Karpas-422 (cell line): Measurements from ENCODE around the gene DNAJB12. TPM values are rescaled to one million over a fixed set of nuclear protein-coding genes. Genes with fewer than 3 reads are reported as not detected.
"Not testable (repeated sequence)": the region's sequence is repeated elsewhere in the genome, so short reads cannot be mapped to it uniquely, and the experiment has no call there.

Experiments
- DNase-seq: peaks from one replicate; pipeline ENCODE4 v3.0.0-alpha.2; 2015
- H2AFZ ChIP-seq: fragments of 200-600 bp; sonication (generic); 2 replicates; pipeline ENCODE4 v1.6.1; 2014; ENCODE audit warnings: antibody characterized with exemption, low read length, mixed read lengths
- H3K27ac ChIP-seq: fragments of 200-600 bp; sonication (generic); 2 replicates; pipeline ENCODE4 v1.5.1; 2014; ENCODE audit warnings: mild to moderate bottlenecking, low read length, moderate library complexity
- H3K27me3 ChIP-seq: fragments of 200-600 bp; sonication (generic); 2 replicates; pipeline ENCODE4 v1.6.1; 2014; ENCODE audit warnings: low read length, mixed read lengths
- H3K36me3 ChIP-seq: fragments of 200-600 bp; sonication (generic); 2 replicates; pipeline ENCODE4 v1.6.1; 2014; ENCODE audit warnings: low read length, mixed read lengths; ENCODE audit not compliant: insufficient read depth
- H3K4me1 ChIP-seq: fragments of 200-600 bp; sonication (generic); 2 replicates; pipeline ENCODE4 v1.6.1; 2014; ENCODE audit warnings: mild to moderate bottlenecking, low read length, mixed read lengths
- H3K4me2 ChIP-seq: fragments of 200-600 bp; sonication (generic); 2 replicates; pipeline ENCODE4 v1.6.1; 2014; ENCODE audit warnings: low read length, low read depth, mild to moderate bottlenecking; ENCODE audit not compliant: poor library complexity, severe bottlenecking
- H3K4me3 ChIP-seq: fragments of 200-600 bp; sonication (generic); 2 replicates; pipeline ENCODE4 v1.5.1; 2014; ENCODE audit warnings: mild to moderate bottlenecking, antibody characterized with exemption, low read length, mixed read lengths
- H3K79me2 ChIP-seq: fragments of 200-600 bp; sonication (generic); 2 replicates; pipeline ENCODE4 v1.6.1; 2014; ENCODE audit warnings: mild to moderate bottlenecking, low read length, mixed read lengths
- H3K9ac ChIP-seq: fragments of 200-600 bp; sonication (generic); 2 replicates; pipeline ENCODE4 v1.6.0; 2014; ENCODE audit warnings: low read length
- H3K9me2 ChIP-seq: fragments of 200-600 bp; sonication (generic), shearing (Covaris generic); replicated peaks from 2 replicates; pipeline ENCODE4 v1.6.0; 2014; ENCODE audit warnings: mild to moderate bottlenecking, low read length, moderate library complexity; ENCODE audit not compliant: insufficient read depth
- H3K9me3 ChIP-seq: fragments of 300-700, 200-600 bp; sonication (generic); 2 replicates; pipeline ENCODE4 v1.6.1; 2014; ENCODE audit warnings: low read length, mixed read lengths
- H4K20me1 ChIP-seq: fragments of 200-600 bp; sonication (generic); 2 replicates; pipeline ENCODE4 v1.6.1; 2014; ENCODE audit warnings: mild to moderate bottlenecking, antibody characterized with exemption, low read length, low read depth; ENCODE audit not compliant: insufficient read depth
- total RNA-seq: library from RNA; depleted of rRNA; stranded (reverse); fragments of >200 nt; shearing (Covaris generic); gene quantifications from 2 replicates; pipeline ENCODE4 v1.2.3, GENCODE V29; 2014; ENCODE audit warnings: low replicate concordance

Gene DNAJB12
- total RNA-seq, 1 experiment from 2014 or later: 36.1 TPM

DNA sequence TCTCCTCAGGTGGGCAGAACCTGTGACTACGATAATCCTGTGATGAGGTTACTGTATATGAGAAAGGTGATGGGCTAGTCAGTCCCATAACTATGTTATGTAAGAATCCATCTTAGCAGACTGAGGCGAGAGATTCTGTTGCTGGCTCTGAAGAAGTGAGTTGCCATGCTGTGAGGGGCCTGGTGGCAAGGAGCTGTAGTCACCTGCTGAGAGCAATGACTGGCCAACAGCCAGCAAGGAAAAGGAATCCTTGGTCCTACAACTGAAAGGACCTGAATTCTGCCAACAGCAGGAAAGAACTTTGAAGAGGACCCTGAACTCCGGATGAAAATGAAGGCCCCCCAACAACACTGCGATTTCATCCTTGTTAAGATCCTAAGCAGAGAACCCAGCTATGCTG lies 31.0 kb upstream of the DNAJB12 start:
- Histone ChIP-seq H3K36me3 (no peaks in the 10 kb centered on the region), H3K9me3 (no peaks in the 10 kb centered on the region), H2AFZ (no peak overlapping the region), H3K27me3 (no peaks in the 10 kb centered on the region), H3K27ac (no peak overlapping the region), H3K9me2 (no peaks in the 10 kb centered on the region), H4K20me1 (no peaks in the 10 kb centered on the region), H3K4me1 (no peaks in the 10 kb centered on the region), H3K4me2 (no peak overlapping the region), H3K79me2 (no peaks in the 10 kb centered on the region), H3K4me3 (no peak overlapping the region), H3K9ac (no peak overlapping the region)
- DNase-seq: no peak

GRCh38 chr10:72384982-72385381 lies 30.3 kb upstream of the DNAJB12 start:
- not testable (repeated sequence) for H2AFZ ChIP-seq, H3K4me3 ChIP-seq, H4K20me1 ChIP-seq, H3K27me3 ChIP-seq, DNase-seq, H3K27ac ChIP-seq, H3K79me2 ChIP-seq, H3K9ac ChIP-seq, H3K9me3 ChIP-seq, H3K4me1 ChIP-seq, H3K4me2 ChIP-seq, H3K36me3 ChIP-seq, H3K9me2 ChIP-seq

DNA sequence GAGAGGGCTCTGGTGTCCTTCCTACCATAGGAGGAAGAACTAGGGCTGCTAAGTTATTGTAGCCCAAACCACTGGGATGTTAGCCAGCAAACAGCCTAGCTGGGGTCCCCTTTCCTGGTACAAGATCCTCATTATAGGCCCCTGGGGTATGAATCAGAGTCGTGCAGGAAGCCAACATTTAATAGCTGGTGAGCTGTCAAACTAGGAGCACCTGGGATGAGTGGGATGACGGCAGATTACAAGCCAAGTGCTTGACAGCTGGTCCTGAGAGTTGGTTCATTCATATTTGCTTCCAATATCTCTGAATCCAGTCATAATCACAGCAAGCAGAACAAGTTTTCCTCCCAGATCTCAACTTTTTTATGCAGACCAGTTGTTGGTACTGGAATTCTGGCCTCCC lies 25.1 kb upstream of the DNAJB12 start:
- H3K9ac ChIP-seq: no peak overlapping the region
- no peaks in the 10 kb centered on the region for H3K4me1 ChIP-seq
- H3K9me3 ChIP-seq: no peaks in the 10 kb centered on the region
- H4K20me1 ChIP-seq: no peaks in the 10 kb centered on the region
- no peak overlapping the region for H2AFZ ChIP-seq
- H3K27me3 ChIP-seq: no peaks in the 10 kb centered on the region
- no peaks in the 10 kb centered on the region for H3K9me2 ChIP-seq
- H3K79me2 ChIP-seq: no peaks in the 10 kb centered on the region
- no peak overlapping the region for H3K27ac ChIP-seq
- no peak for DNase-seq
- no peak overlapping the region for H3K4me2 ChIP-seq
- H3K4me3 ChIP-seq: no peak overlapping the region
- no peaks in the 10 kb centered on the region for H3K36me3 ChIP-seq

DNA sequence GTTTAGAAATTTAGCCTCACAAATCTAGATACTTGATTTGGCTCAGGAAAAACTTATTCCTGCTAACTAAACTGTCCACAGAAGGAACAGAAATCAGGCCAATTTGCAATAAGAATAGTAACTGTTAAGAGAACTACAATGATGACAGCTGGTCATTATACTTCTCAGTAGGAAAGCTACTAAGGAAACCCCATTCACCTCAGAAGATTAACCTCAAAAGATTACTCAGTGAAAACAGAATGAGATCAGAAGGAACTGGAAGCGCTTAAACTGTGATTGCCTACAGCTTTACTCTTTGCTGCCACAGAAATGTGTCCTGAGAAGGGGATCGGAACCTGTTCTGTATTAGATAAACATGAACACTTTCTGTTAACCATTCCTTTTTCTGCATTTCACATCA lies 24.3 kb upstream of the DNAJB12 start:
- Histone ChIP-seq H3K27me3 (no peaks in the 10 kb centered on the region), H3K9me2 (no peaks in the 10 kb centered on the region), H3K79me2 (no peaks in the 10 kb centered on the region), H3K9ac (no peak overlapping the region), H4K20me1 (no peaks in the 10 kb centered on the region), H3K4me1 (no peaks in the 10 kb centered on the region), H3K4me2 (no peak overlapping the region), H3K27ac (no peak overlapping the region), H3K36me3 (no peaks in the 10 kb centered on the region), H2AFZ (no peak overlapping the region), H3K4me3 (no peak overlapping the region), H3K9me3 (no peaks in the 10 kb centered on the region)
- DNase-seq: no peak

GRCh38 chr10:72375585-72375984 lies 20.9 kb upstream of the DNAJB12 start:
- no peaks in the 10 kb centered on the region for H3K27me3 ChIP-seq
- no peak overlapping the region for H3K4me3 ChIP-seq
- H4K20me1 ChIP-seq: no peaks in the 10 kb centered on the region
- no peaks in the 10 kb centered on the region for H3K9me3 ChIP-seq
- no peak overlapping the region for H2AFZ ChIP-seq
- no peaks in the 10 kb centered on the region for H3K36me3 ChIP-seq
- H3K9ac ChIP-seq: no peak overlapping the region
- H3K27ac ChIP-seq: no peak overlapping the region
- H3K4me1 ChIP-seq: no peaks in the 10 kb centered on the region
- DNase-seq: no peak
- H3K9me2 ChIP-seq: no peaks in the 10 kb centered on the region
- no peak overlapping the region for H3K4me2 ChIP-seq
- no peaks in the 10 kb centered on the region for H3K79me2 ChIP-seq

DNA sequence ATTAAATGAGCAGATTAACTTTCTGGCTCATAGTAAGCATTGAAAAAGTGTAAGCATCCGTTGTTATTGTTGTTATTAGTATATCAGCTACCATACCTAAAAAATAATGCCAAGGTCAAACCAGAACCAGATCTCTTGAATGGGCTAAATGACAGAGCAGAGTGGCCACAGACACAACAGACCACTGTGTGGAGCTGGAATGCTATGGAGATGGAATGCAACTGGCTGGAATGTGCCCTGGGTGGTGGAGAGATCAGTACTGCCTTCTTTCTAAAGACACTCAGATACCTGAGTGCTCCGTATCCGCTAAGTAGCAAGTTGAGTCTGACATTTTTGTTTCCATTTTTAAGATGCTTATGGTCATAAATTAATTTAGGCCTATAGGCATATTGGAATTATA lies 20.5 kb upstream of the DNAJB12 start:
- no peaks in the 10 kb centered on the region for H3K9me2 ChIP-seq
- no peaks in the 10 kb centered on the region for H3K27me3 ChIP-seq
- H3K27ac ChIP-seq: no peak overlapping the region
- no peak overlapping the region for H3K4me3 ChIP-seq
- H4K20me1 ChIP-seq: no peaks in the 10 kb centered on the region
- no peak overlapping the region for H2AFZ ChIP-seq
- no peaks in the 10 kb centered on the region for H3K9me3 ChIP-seq
- H3K79me2 ChIP-seq: no peaks in the 10 kb centered on the region
- H3K9ac ChIP-seq: no peak overlapping the region
- no peak for DNase-seq
- no peaks in the 10 kb centered on the region for H3K36me3 ChIP-seq
- H3K4me1 ChIP-seq: no peaks in the 10 kb centered on the region
- no peak overlapping the region for H3K4me2 ChIP-seq

DNA sequence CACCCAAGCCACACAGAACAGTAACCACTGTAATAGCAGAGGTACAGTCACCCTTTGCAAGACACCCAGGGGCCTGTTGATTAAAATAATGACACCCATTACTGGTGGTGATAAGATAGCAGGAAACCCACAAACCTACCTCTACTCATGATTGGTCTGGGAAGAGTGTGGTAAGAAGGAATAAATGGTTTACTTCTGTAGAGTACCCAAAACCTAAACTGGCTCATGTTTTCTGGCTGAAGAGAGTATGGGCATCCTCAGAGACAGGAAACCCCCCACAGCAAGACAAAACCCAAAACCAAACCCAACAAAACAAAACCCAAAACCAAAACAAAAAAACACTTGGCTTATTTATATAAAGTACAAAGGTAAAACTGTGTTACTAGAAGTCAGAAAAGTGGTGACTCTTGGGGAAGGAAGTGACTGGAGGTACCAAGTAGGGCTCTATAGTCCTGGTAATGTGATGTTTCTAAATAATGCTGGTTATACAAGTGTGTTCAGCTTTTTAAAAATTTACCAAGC lies 15.5 kb upstream of the DNAJB12 start:
- no peaks in the 10 kb centered on the region for H3K9me2 ChIP-seq
- no peak overlapping the region for H3K9ac ChIP-seq
- H3K36me3 ChIP-seq: no peaks in the 10 kb centered on the region
- no peak for DNase-seq
- H2AFZ ChIP-seq: no peak overlapping the region
- H3K4me3 ChIP-seq: no peak overlapping the region
- no peaks in the 10 kb centered on the region for H3K9me3 ChIP-seq
- H4K20me1 ChIP-seq: no peaks in the 10 kb centered on the region
- no peaks in the 10 kb centered on the region for H3K79me2 ChIP-seq
- no peak overlapping the region for H3K27ac ChIP-seq
- H3K27me3 ChIP-seq: no peaks in the 10 kb centered on the region
- no peaks in the 10 kb centered on the region for H3K4me1 ChIP-seq
- no peak overlapping the region for H3K4me2 ChIP-seq

DNA sequence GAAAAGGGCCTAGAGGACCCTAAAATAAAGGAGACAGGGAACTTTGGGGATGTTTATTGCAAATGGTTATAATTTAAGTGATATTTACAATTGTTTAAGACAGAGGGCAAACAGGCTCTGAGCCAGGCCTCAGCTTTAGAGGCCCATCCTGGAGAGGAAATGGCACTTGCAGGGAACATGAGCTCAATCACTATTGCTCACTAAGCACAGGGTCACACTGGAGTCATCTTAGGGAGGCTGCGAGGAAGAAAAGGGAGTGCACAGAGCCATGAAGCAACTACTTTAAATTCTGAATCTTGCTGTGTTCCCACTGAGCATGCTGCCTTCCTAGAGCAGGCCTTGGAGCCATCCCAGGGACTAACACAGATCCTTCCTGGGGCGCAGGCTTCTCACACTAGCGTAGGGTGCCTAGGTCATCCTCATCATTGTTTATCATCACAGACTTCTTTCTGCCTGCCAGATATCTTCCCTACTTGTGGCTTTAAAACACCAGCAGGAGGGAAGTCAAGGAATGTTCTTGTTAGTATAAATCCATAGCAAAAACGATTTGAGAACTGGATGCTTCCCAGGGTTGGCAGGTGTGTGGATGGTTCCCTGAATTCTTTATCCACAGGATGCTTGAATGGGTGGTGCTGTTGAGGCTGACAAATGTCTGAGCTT lies 12.7 kb upstream of the DNAJB12 start:
- Histone ChIP-seq H3K9ac (no peak overlapping the region), H4K20me1 (no peaks in the 10 kb centered on the region), H3K9me2 (no peaks in the 10 kb centered on the region), H3K36me3 (no peaks in the 10 kb centered on the region), H3K79me2 (no peaks in the 10 kb centered on the region), H3K27me3 (no peaks in the 10 kb centered on the region), H3K27ac (no peak overlapping the region), H3K4me1 (peaks cover 10% of the 10 kb centered on the region), H3K4me2 (no peak overlapping the region), H3K9me3 (no peaks in the 10 kb centered on the region), H2AFZ (no peak overlapping the region), H3K4me3 (no peak overlapping the region)
- DNase-seq: no peak
